Kidney (tissue), 14 donors: ENCODE results near the gene LRRN2. TPM values are rescaled to one million over a fixed set of nuclear protein-coding genes. Genes with fewer than 3 reads are reported as not detected.

Experiments used
- DNase-seq, 5 donors: peaks; one replicate each; pipeline ENCODE4 v3.0.0-alpha.2; 2013 to 2020
- FAIRE-seq: peaks from 2 replicates; lab custom pipeline; 2012; peaks lifted over from hg19 to GRCh38; lab: Jason Lieb, UNC
- H3K27ac ChIP-seq, 2 donors: one replicate each; pipeline ENCODE4 v1.7.0; 2013; ENCODE audit warnings: low read depth in 2 of 2, low read length in 2 of 2, inconsistent platforms in 1 of 2
- H3K27me3 ChIP-seq: one replicate; pipeline ENCODE4 v1.7.1; 2013; ENCODE audit warnings: low read length, inconsistent platforms; ENCODE audit not compliant: control insufficient read depth, insufficient read depth
- H3K36me3 ChIP-seq, 3 donors: one replicate each; pipeline versions ENCODE4 v1.7.0 to v1.7.1; 2013; ENCODE audit warnings: low read length in 3 of 3, control low read depth in 1 of 3, inconsistent platforms in 1 of 3; ENCODE audit not compliant: insufficient read depth in 3 of 3, control insufficient read depth in 2 of 3
- H3K4me1 ChIP-seq, 3 donors: one replicate each; pipeline versions ENCODE4 v1.7.0 to v1.7.1; 2013; ENCODE audit warnings: low read length in 3 of 3, inconsistent platforms in 1 of 3, low read depth in 1 of 3; ENCODE audit not compliant: control insufficient read depth in 2 of 3, insufficient read depth in 2 of 3
- H3K4me3 ChIP-seq, 3 donors: one replicate each; pipeline versions ENCODE4 v1.7.0 to v1.8.1; 2013; ENCODE audit warnings: low read length in 3 of 3, control low read depth in 1 of 3, inconsistent platforms in 1 of 3
- H3K9ac ChIP-seq, 3 donors: one replicate each; pipeline versions ENCODE4 v1.7.0 to v1.7.1; 2013; ENCODE audit warnings: low read length in 3 of 3, control low read depth in 1 of 3, inconsistent platforms in 1 of 3
- H3K9me3 ChIP-seq, 3 donors: one replicate each; pipeline versions ENCODE4 v1.7.0 to v1.7.1; 2013; ENCODE audit warnings: low read length in 3 of 3, control low read depth in 1 of 3, inconsistent platforms in 1 of 3; ENCODE audit not compliant: control insufficient read depth in 2 of 3, insufficient read depth in 1 of 3
- intact Hi-C: fragments of 100-400 bp; cut with DNase I; formaldehyde crosslinking; loops from one replicate; pipeline ENCODE4 v1.11.1; 2022
- polyA plus RNA-seq: library from polyadenylated mRNA; stranded (reverse); fragments of 350-450 nt; fragmentation: Illumina TruSeq; extraction: RNeasy Lipid Tissue Mini Kit (QIAGEN cat#74804); gene quantifications from one replicate; pipeline ENCODE4 v1.2.3, GENCODE V29; 2014; ENCODE audit warnings: low read depth, low replicate concordance; ENCODE audit not compliant: insufficient read depth
- total RNA-seq: library from RNA; stranded (reverse); fragmentation: NEBNext Ultra II Directional; extraction: Animal tissue kit (Norgen Biotek cat#: 25700); gene quantifications from one replicate; pipeline ENCODE4 v1.2.1, GENCODE V29; 2021
- TF ChIP-seq, protein P1 (sequence below): IDR thresholded peaks from 3 replicates; pipeline ENCODE4 v1.5.1; 2012; ENCODE audit warnings: mild to moderate bottlenecking, moderate library complexity, borderline replicate concordance; ENCODE audit not compliant: insufficient read depth; ENCODE audit errors: extremely low read depth
- donor health status: control.
- donor health status: control.
- donor health status: control.
- donor health status: control.
- donor health status: control.
- donor health status: DM: yes; HTN: yes; CAD: no.
- donor health status: Normal renal cell carcinoma (clear cell type).

Gene LRRN2
- total and polyA plus RNA-seq, 2 donors from 2014 or later = 14.4 to 16.0 TPM

DNA sequence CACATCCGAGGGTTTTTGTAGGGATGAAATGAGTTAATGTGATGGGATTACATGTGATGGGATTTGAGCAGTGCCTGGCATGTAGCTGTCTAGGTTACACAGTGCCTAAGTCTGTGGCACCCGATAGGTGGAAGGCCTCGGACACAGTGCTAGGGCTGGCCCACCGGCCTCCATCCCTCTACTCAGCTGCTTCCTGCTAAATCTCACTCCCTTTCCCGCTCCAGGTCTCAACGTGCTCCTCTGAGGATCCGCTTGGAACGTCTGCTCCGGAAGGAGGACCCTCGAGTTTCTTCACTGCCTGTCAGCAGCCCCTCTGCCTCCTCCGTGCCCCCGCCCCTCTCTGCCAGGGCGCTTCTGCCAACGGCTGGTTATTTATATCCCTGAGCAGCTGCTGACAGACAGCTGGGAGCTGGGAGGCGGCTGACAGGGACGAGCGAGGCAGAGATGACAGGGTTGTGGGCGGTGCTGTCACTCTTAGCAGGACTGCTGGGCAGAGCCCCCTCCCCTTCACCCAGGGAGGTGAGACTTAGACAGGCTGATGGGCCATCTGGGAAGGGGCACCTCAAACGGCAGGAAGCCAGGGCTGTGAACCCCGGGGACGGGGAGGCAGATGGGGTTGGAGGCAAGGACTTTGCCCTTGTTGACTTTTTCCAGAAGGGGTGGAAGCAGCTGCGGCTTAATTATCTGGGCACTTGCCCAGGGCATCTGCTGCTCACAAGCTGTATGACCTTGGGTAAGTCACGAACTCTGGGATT, 26.6 kb upstream of the LRRN2 start:
- peak in 3 of 5 donors; percentile 40 to 64 (median 50) for DNase-seq
- intact Hi-C loops = no loop called here

DNA sequence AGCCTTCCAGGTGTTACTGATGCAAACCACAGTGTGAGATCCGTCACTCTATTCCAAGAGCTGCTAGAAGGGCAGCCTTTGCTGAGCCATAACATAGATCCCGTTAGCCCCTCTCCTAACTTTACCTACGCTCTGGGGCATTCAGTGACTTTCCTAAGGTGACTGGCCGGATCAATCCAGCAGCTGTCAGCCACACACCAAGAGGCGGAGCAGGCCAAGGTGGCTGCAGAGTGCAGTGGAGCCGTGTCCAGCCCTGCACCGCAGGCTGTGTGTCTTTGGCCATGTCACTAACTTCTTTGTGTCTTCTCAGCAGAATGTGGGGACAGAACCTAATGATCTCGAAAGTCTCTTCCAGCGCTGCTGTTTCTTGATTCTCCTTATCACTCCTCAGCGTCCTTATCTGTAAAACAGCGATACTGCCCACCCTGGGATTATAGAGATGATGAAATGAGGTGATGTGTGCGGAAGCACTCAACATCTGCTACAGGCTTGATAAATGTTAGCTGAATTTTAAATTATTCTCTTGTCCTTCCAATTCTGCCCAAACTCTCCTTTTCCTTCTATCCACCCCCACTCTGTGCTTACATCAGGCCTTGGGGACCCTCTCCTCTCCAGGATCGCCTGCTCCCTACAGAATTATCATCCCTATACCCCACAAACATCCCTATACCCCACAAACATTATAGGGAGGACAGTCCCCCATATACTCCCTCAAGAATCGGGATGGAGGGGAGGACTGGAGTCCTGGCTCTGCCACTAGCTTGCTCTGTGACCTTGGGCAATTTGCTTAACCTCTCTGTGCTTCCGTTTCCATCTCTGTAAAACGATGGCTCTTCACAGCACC, 25.8 kb upstream of the LRRN2 start:
- H3K4me3 ChIP-seq = no peak overlapping the region
- H3K4me1 ChIP-seq = no peaks in the 10 kb centered on the region
- intact Hi-C loops = no loop called here
- H3K27ac ChIP-seq = no peak overlapping the region
- DNase-seq = no peak
- TF ChIP-seq, protein P1, sequence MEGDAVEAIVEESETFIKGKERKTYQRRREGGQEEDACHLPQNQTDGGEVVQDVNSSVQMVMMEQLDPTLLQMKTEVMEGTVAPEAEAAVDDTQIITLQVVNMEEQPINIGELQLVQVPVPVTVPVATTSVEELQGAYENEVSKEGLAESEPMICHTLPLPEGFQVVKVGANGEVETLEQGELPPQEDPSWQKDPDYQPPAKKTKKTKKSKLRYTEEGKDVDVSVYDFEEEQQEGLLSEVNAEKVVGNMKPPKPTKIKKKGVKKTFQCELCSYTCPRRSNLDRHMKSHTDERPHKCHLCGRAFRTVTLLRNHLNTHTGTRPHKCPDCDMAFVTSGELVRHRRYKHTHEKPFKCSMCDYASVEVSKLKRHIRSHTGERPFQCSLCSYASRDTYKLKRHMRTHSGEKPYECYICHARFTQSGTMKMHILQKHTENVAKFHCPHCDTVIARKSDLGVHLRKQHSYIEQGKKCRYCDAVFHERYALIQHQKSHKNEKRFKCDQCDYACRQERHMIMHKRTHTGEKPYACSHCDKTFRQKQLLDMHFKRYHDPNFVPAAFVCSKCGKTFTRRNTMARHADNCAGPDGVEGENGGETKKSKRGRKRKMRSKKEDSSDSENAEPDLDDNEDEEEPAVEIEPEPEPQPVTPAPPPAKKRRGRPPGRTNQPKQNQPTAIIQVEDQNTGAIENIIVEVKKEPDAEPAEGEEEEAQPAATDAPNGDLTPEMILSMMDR = no peak
- H3K36me3 ChIP-seq = no peaks in the 10 kb centered on the region
- H3K9ac ChIP-seq = no peak overlapping the region
- no peak for FAIRE-seq
- no peaks in the 10 kb centered on the region for H3K27me3 ChIP-seq
- no peaks in the 10 kb centered on the region for H3K9me3 ChIP-seq

More for the DNA sequence above, 26.6 kb upstream of the LRRN2 start:
- Histone ChIP-seq H3K27ac (no peak overlapping the region), H3K27me3 (no peaks in the 10 kb centered on the region), H3K9me3 (no peaks in the 10 kb centered on the region), H3K36me3 (no peaks in the 10 kb centered on the region), H3K4me3 (no peak overlapping the region), H3K4me1 (peaks cover 0 to 2% (median 0%) of the 10 kb centered on the region in 3 donors), H3K9ac (no peak overlapping the region)
- FAIRE-seq = no peak
- TF ChIP-seq, protein P1 = no peak

DNA sequence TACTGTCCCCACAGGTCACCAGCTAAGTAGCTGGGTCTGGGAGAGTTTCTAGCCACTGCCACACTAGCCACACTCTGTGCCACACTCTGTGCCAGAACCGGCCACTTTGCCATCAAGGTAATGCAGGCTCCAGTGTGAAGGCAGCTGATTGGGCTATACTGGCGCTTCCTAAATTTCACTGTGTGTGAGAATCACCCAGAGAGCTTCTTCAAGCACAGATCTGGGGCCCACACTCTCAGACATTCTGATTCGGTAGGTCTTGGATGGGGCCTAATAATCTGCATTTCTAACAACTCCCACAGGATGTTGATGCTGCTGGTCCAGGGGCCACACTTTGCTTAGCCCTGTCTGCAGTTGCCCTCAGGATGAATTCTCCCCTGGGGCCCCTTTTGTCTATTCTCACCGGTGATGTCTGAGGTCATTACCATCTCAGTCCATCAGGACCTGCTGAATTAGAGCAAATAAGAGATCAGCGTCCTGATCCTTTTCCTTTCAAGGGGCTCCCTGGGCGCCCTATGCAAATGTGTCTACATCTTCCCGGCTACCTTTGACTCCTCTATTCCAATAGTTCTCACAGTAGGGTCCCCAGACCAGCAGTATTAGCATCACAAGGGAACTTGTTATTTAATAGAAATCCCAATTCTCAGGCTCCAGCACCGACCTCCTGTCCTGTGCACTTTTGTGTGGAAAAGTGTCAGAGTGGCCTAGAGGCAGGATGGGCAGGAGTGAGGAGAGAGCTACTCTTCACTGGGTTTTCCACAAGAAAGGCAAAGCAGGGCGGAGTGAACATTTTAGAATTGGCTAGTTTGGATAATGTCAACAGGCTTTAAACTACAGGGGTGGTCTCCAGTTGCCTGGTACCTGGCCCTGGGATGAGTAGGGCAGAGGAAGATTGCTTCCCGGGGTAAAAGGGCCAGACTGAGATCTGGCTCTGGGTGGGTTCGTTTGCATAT, 24.7 kb upstream of the LRRN2 start:
- Histone ChIP-seq H3K27me3 (no peaks in the 10 kb centered on the region), H3K36me3 (no peaks in the 10 kb centered on the region), H3K4me1 (no peaks in the 10 kb centered on the region), H3K9ac (no peak overlapping the region), H3K4me3 (no peak overlapping the region), H3K27ac (no peak overlapping the region), H3K9me3 (no peaks in the 10 kb centered on the region)
- FAIRE-seq (no peak), DNase-seq (no peak)
- TF ChIP-seq, protein P1 = no peak
- intact Hi-C loops = no loop called here
